Activated CD4-positive, CD25-positive, alpha-beta regulatory T cell treated with anti-CD3 and anti-CD28 coated beads, Interleukin-2, amount 50 U/mL, for 72 hours (primary cell): ENCODE results near the gene FAM20C.

Source experiments
- DNase-seq: peaks from one replicate; pipeline ENCODE4 v3.0.0; 2021

Gene FAM20C

GRCh38 chr7:191981-192649, at the start of gene FAM20C:
Gene FAM20C, plus strand, starts transcription at chr7:192571. Its CDS starts 629 bp downstream, at chr7:193200.
- DNase-seq, result no peak

GRCh38 chr7:143145-143751, 49.1 kb upstream of the FAM20C start:
- DNase-seq, result no peak

- DNase-seq, result no peak
These were observed 48.4 kb upstream of the FAM20C start for GRCh38 chr7:143811-144453.

GRCh38 chr7:144454-144826, 47.9 kb upstream of the FAM20C start:
- no peak for DNase-seq

GRCh38 chr7:145863-146262, 46.5 kb upstream of the FAM20C start:
- no peak for DNase-seq

GRCh38 chr7:148543-148931, 43.8 kb upstream of the FAM20C start:
- DNase-seq, result no peak

GRCh38 chr7:148932-149790, 43.2 kb upstream of the FAM20C start:
- peak; percentile 97 for DNase-seq

GRCh38 chr7:149791-150636, 42.4 kb upstream of the FAM20C start:
- DNase-seq, result peak; percentile 60

GRCh38 chr7:150811-151221, 41.6 kb upstream of the FAM20C start:
- no peak for DNase-seq

GRCh38 chr7:151346-152050, 40.9 kb upstream of the FAM20C start:
- no peak for DNase-seq

- no peak for DNase-seq
These were observed 39.5 kb upstream of the FAM20C start for GRCh38 chr7:152702-153391.

GRCh38 chr7:153604-154003, 38.8 kb upstream of the FAM20C start:
- no peak for DNase-seq

- no peak for DNase-seq
These were observed 38.1 kb upstream of the FAM20C start for GRCh38 chr7:154096-154799.

GRCh38 chr7:155469-155900, 36.9 kb upstream of the FAM20C start:
- DNase-seq, result no peak

- no peak for DNase-seq
These were observed 36.0 kb upstream of the FAM20C start for GRCh38 chr7:156111-157007.

GRCh38 chr7:157008-157310, 35.4 kb upstream of the FAM20C start:
- DNase-seq, result no peak

- no peak for DNase-seq
These were observed 34.4 kb upstream of the FAM20C start for GRCh38 chr7:157771-158625.

- DNase-seq, result no peak
These were observed 33.6 kb upstream of the FAM20C start for GRCh38 chr7:158771-159170.
